HepG2 (cell line): ENCODE data around the gene ADIPOR2. TPM values are rescaled to one million over a fixed set of nuclear protein-coding genes. Genes with fewer than 3 reads are reported as not detected.

Experiments used
- ARNT2 ChIP-seq: sonication (generic); formaldehyde crosslinking; IDR thresholded peaks from 2 replicates; pipeline ENCODE4 v1.8.0; 2022; ENCODE audit warnings: mild to moderate bottlenecking, low read depth, missing genetic modification reagents, moderate library complexity
- ZNF83 ChIP-seq: sonication (generic); formaldehyde crosslinking; IDR thresholded peaks from 2 replicates; pipeline ENCODE4 v1.4.0; 2020; ENCODE audit warnings: missing genetic modification reagents, mild to moderate bottlenecking, borderline replicate concordance
- polyA plus RNA-seq, 8 experiments: library from polyadenylated mRNA; depleted of rRNA in 3 of 8; stranded (reverse) in 7 of 8; unstranded in 1 of 8; fragments of >200 nt; fragmentation: Illumina TruSeq in 4 of 8; extraction: Trizol in 4 of 8; gene quantifications; 2 replicates each; pipeline versions ENCODE4 v1.2.1 to v1.2.3, GENCODE V29; 2011 to 2016; ENCODE audit warnings: low read depth in 4 of 8, missing spikeins in 1 of 8, mixed read lengths in 1 of 8; ENCODE audit not compliant: insufficient read depth in 1 of 8
- total RNA-seq, 5 experiments: library from RNA; depleted of rRNA; stranded (reverse); fragments of >200 nt; fragmentation: Illumina TruSeq; extraction: Trizol; gene quantifications; 2 replicates each; pipeline ENCODE4 v1.2.3, GENCODE V29; 2016; ENCODE audit warnings: low read depth in 1 of 5
- TF ChIP-seq, protein P1 (sequence below), 2 experiments: fragments of 450-650 bp in 1 of 2; sonication (generic) in 1 of 2; formaldehyde crosslinking in 1 of 2; IDR thresholded peaks; 2 replicates each; pipeline versions ENCODE4 v1.6.1 to v1.8.0; 2016 to 2022; ENCODE audit warnings: antibody characterized with exemption in 1 of 2, mild to moderate bottlenecking in 1 of 2, missing genetic modification reagents in 1 of 2
- TF ChIP-seq, protein P2 (sequence below): sonication (generic); formaldehyde crosslinking; IDR thresholded peaks from 2 replicates; pipeline ENCODE4 v1.4.0; 2020; ENCODE audit warnings: mild to moderate bottlenecking, missing genetic modification reagents, borderline replicate concordance
- TF ChIP-seq, protein P3 (sequence below): sonication (generic); formaldehyde crosslinking; IDR thresholded peaks from 2 replicates; pipeline ENCODE4 v1.4.0; 2020; ENCODE audit warnings: mild to moderate bottlenecking, missing genetic modification reagents, borderline replicate concordance
- TF ChIP-seq, protein P4 (sequence below): sonication (generic); formaldehyde crosslinking; IDR thresholded peaks from 2 replicates; pipeline ENCODE4 v1.4.0; 2020; ENCODE audit warnings: missing genetic modification reagents

The ADIPOR2 gene
- total and polyA plus RNA-seq, 2 of the 13 experiments (the other 11 are each of a cell fraction or from before 2014, with no cell fraction given): 35.2 to 52.2 TPM

DNA sequence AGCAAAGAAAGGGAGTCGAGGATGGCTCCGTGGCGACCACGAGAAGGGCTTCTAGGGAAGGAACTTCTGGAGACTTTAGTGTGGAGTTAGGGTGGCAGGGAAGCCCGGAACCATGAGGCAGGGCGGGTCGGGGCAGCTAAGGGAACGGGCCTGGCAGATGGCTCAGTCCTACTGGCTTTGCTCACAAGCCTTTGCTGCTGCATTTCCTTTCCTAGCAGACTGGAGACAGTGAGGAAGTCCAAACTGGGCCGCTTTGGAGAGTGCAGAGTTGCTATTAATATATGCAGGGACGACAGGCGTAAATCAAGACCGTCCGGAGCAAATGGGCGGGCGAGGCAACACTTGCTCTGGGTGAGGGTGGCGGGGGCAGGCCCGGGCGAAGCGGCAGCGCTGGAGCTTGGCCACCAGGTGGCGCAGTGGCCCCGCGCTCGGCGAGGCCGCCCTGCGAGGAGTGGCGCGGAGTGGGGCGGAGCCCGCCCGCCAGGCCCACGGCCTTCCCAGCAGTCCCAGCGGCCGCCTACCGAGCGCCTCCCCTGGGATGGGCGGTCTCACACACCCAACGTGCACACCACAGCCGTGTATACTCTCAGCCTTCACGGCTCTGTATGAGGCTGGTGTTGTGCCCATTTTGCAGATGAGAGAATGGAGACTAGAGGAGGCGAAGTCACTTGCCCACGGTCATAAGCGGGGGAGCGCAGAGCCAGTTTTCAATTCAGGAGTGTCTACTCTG is 105.1 kb downstream of the ADIPOR2 start (continued):
- TF ChIP-seq, protein P1, sequence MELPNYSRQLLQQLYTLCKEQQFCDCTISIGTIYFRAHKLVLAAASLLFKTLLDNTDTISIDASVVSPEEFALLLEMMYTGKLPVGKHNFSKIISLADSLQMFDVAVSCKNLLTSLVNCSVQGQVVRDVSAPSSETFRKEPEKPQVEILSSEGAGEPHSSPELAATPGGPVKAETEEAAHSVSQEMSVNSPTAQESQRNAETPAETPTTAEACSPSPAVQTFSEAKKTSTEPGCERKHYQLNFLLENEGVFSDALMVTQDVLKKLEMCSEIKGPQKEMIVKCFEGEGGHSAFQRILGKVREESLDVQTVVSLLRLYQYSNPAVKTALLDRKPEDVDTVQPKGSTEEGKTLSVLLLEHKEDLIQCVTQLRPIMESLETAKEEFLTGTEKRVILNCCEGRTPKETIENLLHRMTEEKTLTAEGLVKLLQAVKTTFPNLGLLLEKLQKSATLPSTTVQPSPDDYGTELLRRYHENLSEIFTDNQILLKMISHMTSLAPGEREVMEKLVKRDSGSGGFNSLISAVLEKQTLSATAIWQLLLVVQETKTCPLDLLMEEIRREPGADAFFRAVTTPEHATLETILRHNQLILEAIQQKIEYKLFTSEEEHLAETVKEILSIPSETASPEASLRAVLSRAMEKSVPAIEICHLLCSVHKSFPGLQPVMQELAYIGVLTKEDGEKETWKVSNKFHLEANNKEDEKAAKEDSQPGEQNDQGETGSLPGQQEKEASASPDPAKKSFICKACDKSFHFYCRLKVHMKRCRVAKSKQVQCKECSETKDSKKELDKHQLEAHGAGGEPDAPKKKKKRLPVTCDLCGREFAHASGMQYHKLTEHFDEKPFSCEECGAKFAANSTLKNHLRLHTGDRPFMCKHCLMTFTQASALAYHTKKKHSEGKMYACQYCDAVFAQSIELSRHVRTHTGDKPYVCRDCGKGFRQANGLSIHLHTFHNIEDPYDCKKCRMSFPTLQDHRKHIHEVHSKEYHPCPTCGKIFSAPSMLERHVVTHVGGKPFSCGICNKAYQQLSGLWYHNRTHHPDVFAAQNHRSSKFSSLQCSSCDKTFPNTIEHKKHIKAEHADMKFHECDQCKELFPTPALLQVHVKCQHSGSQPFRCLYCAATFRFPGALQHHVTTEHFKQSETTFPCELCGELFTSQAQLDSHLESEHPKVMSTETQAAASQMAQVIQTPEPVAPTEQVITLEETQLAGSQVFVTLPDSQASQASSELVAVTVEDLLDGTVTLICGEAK (IDR thresholded peaks at IDR 0.05): no peak
- TF ChIP-seq, protein P1 (CRISPR knock-in tag; IDR thresholded peaks at IDR 0.05): peak; percentile 41; the same call in 1 of the 2 replicates
- TF ChIP-seq ARNT2 (peak; percentile 90; the same call in 1 of the 2 replicates), ZNF83 (CRISPR knock-in tag) (no peak; the same call in 1 of the 2 replicates)
- TF ChIP-seq, protein P2, sequence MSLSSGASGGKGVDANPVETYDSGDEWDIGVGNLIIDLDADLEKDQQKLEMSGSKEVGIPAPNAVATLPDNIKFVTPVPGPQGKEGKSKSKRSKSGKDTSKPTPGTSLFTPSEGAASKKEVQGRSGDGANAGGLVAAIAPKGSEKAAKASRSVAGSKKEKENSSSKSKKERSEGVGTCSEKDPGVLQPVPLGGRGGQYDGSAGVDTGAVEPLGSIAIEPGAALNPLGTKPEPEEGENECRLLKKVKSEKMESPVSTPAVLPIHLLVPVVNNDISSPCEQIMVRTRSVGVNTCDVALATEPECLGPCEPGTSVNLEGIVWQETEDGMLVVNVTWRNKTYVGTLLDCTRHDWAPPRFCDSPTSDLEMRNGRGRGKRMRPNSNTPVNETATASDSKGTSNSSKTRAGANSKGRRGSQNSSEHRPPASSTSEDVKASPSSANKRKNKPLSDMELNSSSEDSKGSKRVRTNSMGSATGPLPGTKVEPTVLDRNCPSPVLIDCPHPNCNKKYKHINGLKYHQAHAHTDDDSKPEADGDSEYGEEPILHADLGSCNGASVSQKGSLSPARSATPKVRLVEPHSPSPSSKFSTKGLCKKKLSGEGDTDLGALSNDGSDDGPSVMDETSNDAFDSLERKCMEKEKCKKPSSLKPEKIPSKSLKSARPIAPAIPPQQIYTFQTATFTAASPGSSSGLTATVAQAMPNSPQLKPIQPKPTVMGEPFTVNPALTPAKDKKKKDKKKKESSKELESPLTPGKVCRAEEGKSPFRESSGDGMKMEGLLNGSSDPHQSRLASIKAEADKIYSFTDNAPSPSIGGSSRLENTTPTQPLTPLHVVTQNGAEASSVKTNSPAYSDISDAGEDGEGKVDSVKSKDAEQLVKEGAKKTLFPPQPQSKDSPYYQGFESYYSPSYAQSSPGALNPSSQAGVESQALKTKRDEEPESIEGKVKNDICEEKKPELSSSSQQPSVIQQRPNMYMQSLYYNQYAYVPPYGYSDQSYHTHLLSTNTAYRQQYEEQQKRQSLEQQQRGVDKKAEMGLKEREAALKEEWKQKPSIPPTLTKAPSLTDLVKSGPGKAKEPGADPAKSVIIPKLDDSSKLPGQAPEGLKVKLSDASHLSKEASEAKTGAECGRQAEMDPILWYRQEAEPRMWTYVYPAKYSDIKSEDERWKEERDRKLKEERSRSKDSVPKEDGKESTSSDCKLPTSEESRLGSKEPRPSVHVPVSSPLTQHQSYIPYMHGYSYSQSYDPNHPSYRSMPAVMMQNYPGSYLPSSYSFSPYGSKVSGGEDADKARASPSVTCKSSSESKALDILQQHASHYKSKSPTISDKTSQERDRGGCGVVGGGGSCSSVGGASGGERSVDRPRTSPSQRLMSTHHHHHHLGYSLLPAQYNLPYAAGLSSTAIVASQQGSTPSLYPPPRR (CRISPR knock-in tag): 0 out of 2 replicates have a peak, but pooled peaks have one; percentile 25
- TF ChIP-seq, protein P3, sequence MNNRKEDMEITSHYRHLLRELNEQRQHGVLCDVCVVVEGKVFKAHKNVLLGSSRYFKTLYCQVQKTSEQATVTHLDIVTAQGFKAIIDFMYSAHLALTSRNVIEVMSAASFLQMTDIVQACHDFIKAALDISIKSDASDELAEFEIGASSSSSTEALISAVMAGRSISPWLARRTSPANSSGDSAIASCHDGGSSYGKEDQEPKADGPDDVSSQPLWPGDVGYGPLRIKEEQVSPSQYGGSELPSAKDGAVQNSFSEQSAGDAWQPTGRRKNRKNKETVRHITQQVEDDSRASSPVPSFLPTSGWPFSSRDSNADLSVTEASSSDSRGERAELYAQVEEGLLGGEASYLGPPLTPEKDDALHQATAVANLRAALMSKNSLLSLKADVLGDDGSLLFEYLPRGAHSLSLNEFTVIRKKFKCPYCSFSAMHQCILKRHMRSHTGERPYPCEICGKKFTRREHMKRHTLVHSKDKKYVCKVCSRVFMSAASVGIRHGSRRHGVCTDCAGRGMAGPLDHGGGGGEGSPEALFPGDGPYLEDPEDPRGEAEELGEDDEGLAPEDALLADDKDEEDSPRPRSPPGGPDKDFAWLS: 0 out of 2 replicates have a peak, but pooled peaks have one; percentile 28
- TF ChIP-seq, protein P4, sequence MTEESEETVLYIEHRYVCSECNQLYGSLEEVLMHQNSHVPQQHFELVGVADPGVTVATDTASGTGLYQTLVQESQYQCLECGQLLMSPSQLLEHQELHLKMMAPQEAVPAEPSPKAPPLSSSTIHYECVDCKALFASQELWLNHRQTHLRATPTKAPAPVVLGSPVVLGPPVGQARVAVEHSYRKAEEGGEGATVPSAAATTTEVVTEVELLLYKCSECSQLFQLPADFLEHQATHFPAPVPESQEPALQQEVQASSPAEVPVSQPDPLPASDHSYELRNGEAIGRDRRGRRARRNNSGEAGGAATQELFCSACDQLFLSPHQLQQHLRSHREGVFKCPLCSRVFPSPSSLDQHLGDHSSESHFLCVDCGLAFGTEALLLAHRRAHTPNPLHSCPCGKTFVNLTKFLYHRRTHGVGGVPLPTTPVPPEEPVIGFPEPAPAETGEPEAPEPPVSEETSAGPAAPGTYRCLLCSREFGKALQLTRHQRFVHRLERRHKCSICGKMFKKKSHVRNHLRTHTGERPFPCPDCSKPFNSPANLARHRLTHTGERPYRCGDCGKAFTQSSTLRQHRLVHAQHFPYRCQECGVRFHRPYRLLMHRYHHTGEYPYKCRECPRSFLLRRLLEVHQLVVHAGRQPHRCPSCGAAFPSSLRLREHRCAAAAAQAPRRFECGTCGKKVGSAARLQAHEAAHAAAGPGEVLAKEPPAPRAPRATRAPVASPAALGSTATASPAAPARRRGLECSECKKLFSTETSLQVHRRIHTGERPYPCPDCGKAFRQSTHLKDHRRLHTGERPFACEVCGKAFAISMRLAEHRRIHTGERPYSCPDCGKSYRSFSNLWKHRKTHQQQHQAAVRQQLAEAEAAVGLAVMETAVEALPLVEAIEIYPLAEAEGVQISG: peak; percentile 98
